Natural killer cell treated with Interleukin-12 subunit alpha and Interleukin-12 subunit beta and Interleukin-15 and Interleukin-18, amount 100 ng/mL, for 72 hours (primary cell): ENCODE measurements around the gene TNIP1. TPM values are rescaled to one million over a fixed set of nuclear protein-coding genes. Genes with fewer than 3 reads are reported as not detected.

Source experiments
- ATAC-seq, 2 donors: fragments of 150-1000 bp; cut with Tn5 transposase in 1 of 2; sonication (Bioruptor Pico), chemical (Tn5 transposase) in 1 of 2; 2 replicates each; pipeline ENCODE4 v1.10.0; 2021
- DNase-seq: peaks from one replicate; pipeline ENCODE4 v3.0.0; 2022; ENCODE audit warnings: low spot score
- H3K27ac Mint-ChIP-seq, 2 donors: 1 replicate in 1 of 2; 2 replicates in 1 of 2; pipeline ENCODE4 v1.8.0; 2022; ENCODE audit warnings: mixed read lengths in 2 of 2, mild to moderate bottlenecking in 1 of 2, moderate library complexity in 1 of 2
- H3K27me3 Mint-ChIP-seq, 2 donors: 1 replicate in 1 of 2; 2 replicates in 1 of 2; pipeline ENCODE4 v1.8.0; 2022; ENCODE audit warnings: mixed read lengths in 2 of 2
- H3K36me3 Mint-ChIP-seq: one replicate; pipeline ENCODE4 v1.8.0; 2022; ENCODE audit warnings: mixed read lengths
- H3K4me1 Mint-ChIP-seq, 2 donors: 1 replicate in 1 of 2; 2 replicates in 1 of 2; pipeline ENCODE4 v1.8.0; 2022; ENCODE audit warnings: low read depth in 2 of 2, mixed read lengths in 2 of 2, mild to moderate bottlenecking in 1 of 2
- H3K4me3 Mint-ChIP-seq: one replicate; pipeline ENCODE4 v1.8.0; 2022; ENCODE audit warnings: mixed read lengths
- H3K9me3 Mint-ChIP-seq: 2 replicates; pipeline ENCODE4 v1.8.0; 2022; ENCODE audit warnings: mixed read lengths
- total RNA-seq, 2 donors: library from RNA; stranded (reverse); gene quantifications; one replicate each; pipeline ENCODE4 v1.2.3, GENCODE V29; 2022

The TNIP1 gene
- total RNA-seq, 2 donors from 2014 or later = 154 to 260 TPM

- DNase-seq = no peak
- H3K27ac Mint-ChIP-seq = peak overlapping the region in 1 of 2 donors; percentile 5
- no peaks in the 10 kb centered on the region for H3K9me3 Mint-ChIP-seq
- no peak for ATAC-seq
- H3K4me1 Mint-ChIP-seq = peaks cover 6 to 16% of the 10 kb centered on the region in 2 donors
- H3K4me3 Mint-ChIP-seq = no peak overlapping the region
- peaks cover 7% of the 10 kb centered on the region for H3K36me3 Mint-ChIP-seq
- no peaks in the 10 kb centered on the region for H3K27me3 Mint-ChIP-seq
These were observed 32.8 kb upstream of the TNIP1 start for GRCh38 chr5:151113651-151114050.

- peaks cover 27% of the 10 kb centered on the region for H3K36me3 Mint-ChIP-seq
- H3K9me3 Mint-ChIP-seq = no peaks in the 10 kb centered on the region
- H3K4me3 Mint-ChIP-seq = no peak overlapping the region
- peak overlapping the region in 1 of 2 donors; percentile 36 for H3K27ac Mint-ChIP-seq
- DNase-seq (no peak), ATAC-seq (no peak)
- peaks cover 12 to 20% of the 10 kb centered on the region in 2 donors for H3K4me1 Mint-ChIP-seq
- no peaks in the 10 kb centered on the region for H3K27me3 Mint-ChIP-seq
These were observed 30.2 kb upstream of the TNIP1 start for GRCh38 chr5:151110992-151111391.

GRCh38 chr5:151110122-151110681 lies 29.4 kb upstream of the TNIP1 start:
- ATAC-seq (no peak), DNase-seq (no peak)
- H3K9me3 Mint-ChIP-seq = no peaks in the 10 kb centered on the region
- H3K36me3 Mint-ChIP-seq = peaks cover 27% of the 10 kb centered on the region
- H3K27ac Mint-ChIP-seq = peak overlapping the region in 1 of 2 donors; percentile 36
- no peaks in the 10 kb centered on the region for H3K27me3 Mint-ChIP-seq
- peaks cover 15 to 20% of the 10 kb centered on the region in 2 donors for H3K4me1 Mint-ChIP-seq
- H3K4me3 Mint-ChIP-seq = no peak overlapping the region

GRCh38 chr5:151108566-151108965 lies 27.7 kb upstream of the TNIP1 start:
- Mint-ChIP-seq H3K4me3 (no peak overlapping the region), H3K9me3 (no peaks in the 10 kb centered on the region), H3K36me3 (peaks cover 23% of the 10 kb centered on the region), H3K4me1 (peaks cover 14 to 21% of the 10 kb centered on the region in 2 donors), H3K27ac (peak overlapping the region in 1 of 2 donors; percentile 44), H3K27me3 (no peaks in the 10 kb centered on the region)
- ATAC-seq = no peak
- no peak for DNase-seq

- H3K36me3 Mint-ChIP-seq = peaks cover 24% of the 10 kb centered on the region
- ATAC-seq (no peak), DNase-seq (no peak)
- H3K4me3 Mint-ChIP-seq = no peak overlapping the region
- H3K9me3 Mint-ChIP-seq = no peaks in the 10 kb centered on the region
- peaks cover 13 to 23% of the 10 kb centered on the region in 2 donors for H3K4me1 Mint-ChIP-seq
- no peaks in the 10 kb centered on the region for H3K27me3 Mint-ChIP-seq
- H3K27ac Mint-ChIP-seq = peak overlapping the region in 1 of 2 donors; percentile 2
These were observed 27.1 kb upstream of the TNIP1 start for GRCh38 chr5:151107738-151108520.

GRCh38 chr5:151107084-151107483 lies 26.2 kb upstream of the TNIP1 start:
- no peaks in the 10 kb centered on the region for H3K27me3 Mint-ChIP-seq
- H3K9me3 Mint-ChIP-seq = no peaks in the 10 kb centered on the region
- peaks cover 13 to 23% of the 10 kb centered on the region in 2 donors for H3K4me1 Mint-ChIP-seq
- H3K4me3 Mint-ChIP-seq = no peak overlapping the region
- no peak for ATAC-seq
- peaks cover 24% of the 10 kb centered on the region for H3K36me3 Mint-ChIP-seq
- peak overlapping the region; percentile 40 to 62 for H3K27ac Mint-ChIP-seq
- no peak for DNase-seq

GRCh38 chr5:151106509-151106908 lies 25.7 kb upstream of the TNIP1 start:
- H3K4me1 Mint-ChIP-seq = peaks cover 19 to 27% of the 10 kb centered on the region in 2 donors
- DNase-seq (no peak), ATAC-seq (no peak)
- H3K9me3 Mint-ChIP-seq = no peaks in the 10 kb centered on the region
- H3K27me3 Mint-ChIP-seq = no peaks in the 10 kb centered on the region
- H3K4me3 Mint-ChIP-seq = no peak overlapping the region
- H3K27ac Mint-ChIP-seq = peak overlapping the region; percentile 40 to 62
- peaks cover 29% of the 10 kb centered on the region for H3K36me3 Mint-ChIP-seq

GRCh38 chr5:151106043-151106442 lies 25.2 kb upstream of the TNIP1 start:
- no peak overlapping the region for H3K4me3 Mint-ChIP-seq
- DNase-seq = no peak
- peaks cover 29% of the 10 kb centered on the region for H3K36me3 Mint-ChIP-seq
- no peaks in the 10 kb centered on the region for H3K27me3 Mint-ChIP-seq
- peak overlapping the region; percentile 40 to 62 for H3K27ac Mint-ChIP-seq
- ATAC-seq = no peak
- peaks cover 19 to 29% of the 10 kb centered on the region in 2 donors for H3K4me1 Mint-ChIP-seq
- no peaks in the 10 kb centered on the region for H3K9me3 Mint-ChIP-seq

GRCh38 chr5:151105561-151105960 lies 24.7 kb upstream of the TNIP1 start:
- H3K36me3 Mint-ChIP-seq = peaks cover 32% of the 10 kb centered on the region
- DNase-seq (no peak), ATAC-seq (no peak)
- H3K4me3 Mint-ChIP-seq = no peak overlapping the region
- peak overlapping the region; percentile 43 to 64 for H3K27ac Mint-ChIP-seq
- H3K27me3 Mint-ChIP-seq = no peaks in the 10 kb centered on the region
- peaks cover 22 to 34% of the 10 kb centered on the region in 2 donors for H3K4me1 Mint-ChIP-seq
- H3K9me3 Mint-ChIP-seq = no peaks in the 10 kb centered on the region

- Mint-ChIP-seq H3K36me3 (peaks cover 35% of the 10 kb centered on the region), H3K27ac (peak overlapping the region; percentile 43 to 64), H3K4me1 (peaks cover 29 to 41% of the 10 kb centered on the region in 2 donors), H3K9me3 (no peaks in the 10 kb centered on the region), H3K4me3 (no peak overlapping the region), H3K27me3 (no peaks in the 10 kb centered on the region)
- DNase-seq (no peak), ATAC-seq (peak in 1 of 2 donors; percentile 40)
These were observed 24.0 kb upstream of the TNIP1 start for GRCh38 chr5:151104795-151105194.

- Mint-ChIP-seq H3K9me3 (no peaks in the 10 kb centered on the region), H3K36me3 (peaks cover 22% of the 10 kb centered on the region), H3K4me1 (peaks cover 52 to 71% of the 10 kb centered on the region in 2 donors), H3K27ac (peak overlapping the region; percentile 50 to 74), H3K4me3 (no peak overlapping the region), H3K27me3 (no peaks in the 10 kb centered on the region)
- no peak for ATAC-seq
- DNase-seq = no peak
These were observed 20.9 kb upstream of the TNIP1 start for GRCh38 chr5:151101746-151102145.

- H3K4me3 Mint-ChIP-seq = no peak overlapping the region
- peaks cover 16% of the 10 kb centered on the region for H3K36me3 Mint-ChIP-seq
- peak overlapping the region; percentile 94 to 97 for H3K27ac Mint-ChIP-seq
- DNase-seq (no peak), ATAC-seq (no peak)
- H3K27me3 Mint-ChIP-seq = no peaks in the 10 kb centered on the region
- peaks cover 52 to 70% of the 10 kb centered on the region in 2 donors for H3K4me1 Mint-ChIP-seq
- H3K9me3 Mint-ChIP-seq = no peaks in the 10 kb centered on the region
These were observed 20.3 kb upstream of the TNIP1 start for GRCh38 chr5:151101151-151101550.

GRCh38 chr5:151100681-151101080 lies 19.8 kb upstream of the TNIP1 start:
- Mint-ChIP-seq H3K36me3 (peaks cover 15% of the 10 kb centered on the region), H3K27ac (peak overlapping the region; percentile 94 to 97), H3K4me3 (no peak overlapping the region), H3K9me3 (no peaks in the 10 kb centered on the region), H3K4me1 (peaks cover 56 to 72% of the 10 kb centered on the region in 2 donors), H3K27me3 (no peaks in the 10 kb centered on the region)
- ATAC-seq (no peak), DNase-seq (no peak)

- H3K4me3 Mint-ChIP-seq = peak overlapping the region; percentile 73
These were observed 17.9 kb upstream of the TNIP1 start for GRCh38 chr5:151098768-151099121.

More at GRCh38 chr5:151098768-151099121, 17.9 kb upstream of the TNIP1 start:
- Mint-ChIP-seq H3K4me1 (peaks cover 73 to 78% of the 10 kb centered on the region in 2 donors), H3K36me3 (peaks cover 14% of the 10 kb centered on the region), H3K27me3 (no peaks in the 10 kb centered on the region), H3K9me3 (no peaks in the 10 kb centered on the region), H3K27ac (peak overlapping the region; percentile 94 to 97)
- ATAC-seq (no peak), DNase-seq (no peak)
